ENCODE results near the gene LEFTY1.

DNA sequence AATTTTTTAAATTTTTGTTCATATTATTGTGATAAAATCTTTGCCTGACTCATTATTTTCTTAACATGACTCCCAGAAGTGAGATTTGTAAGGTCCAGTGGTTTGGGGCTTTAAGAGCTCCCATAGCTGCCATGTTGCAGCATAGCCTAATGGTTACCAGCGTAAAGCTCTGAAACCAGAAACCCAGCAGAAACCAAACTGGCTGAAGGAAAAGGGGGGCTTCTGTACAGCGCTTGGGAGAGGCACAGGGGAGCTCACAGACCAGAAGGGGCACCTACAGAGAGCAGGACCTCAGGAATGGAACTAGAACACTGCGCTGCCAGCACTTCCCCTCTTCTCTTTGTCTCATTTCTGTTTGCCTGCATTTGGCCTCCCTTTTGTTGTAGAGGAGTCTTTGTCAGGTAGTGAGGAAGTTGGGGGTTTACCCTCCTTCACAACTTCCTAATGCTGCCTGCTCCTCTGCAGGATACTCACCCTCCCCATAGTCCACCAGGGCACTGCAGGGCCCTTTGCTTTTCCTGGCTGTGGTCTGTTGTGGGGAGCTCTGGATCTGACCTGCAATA lies 37.7 kb upstream of the LEFTY1 start:
- TF ChIP-seq, protein P1, sequence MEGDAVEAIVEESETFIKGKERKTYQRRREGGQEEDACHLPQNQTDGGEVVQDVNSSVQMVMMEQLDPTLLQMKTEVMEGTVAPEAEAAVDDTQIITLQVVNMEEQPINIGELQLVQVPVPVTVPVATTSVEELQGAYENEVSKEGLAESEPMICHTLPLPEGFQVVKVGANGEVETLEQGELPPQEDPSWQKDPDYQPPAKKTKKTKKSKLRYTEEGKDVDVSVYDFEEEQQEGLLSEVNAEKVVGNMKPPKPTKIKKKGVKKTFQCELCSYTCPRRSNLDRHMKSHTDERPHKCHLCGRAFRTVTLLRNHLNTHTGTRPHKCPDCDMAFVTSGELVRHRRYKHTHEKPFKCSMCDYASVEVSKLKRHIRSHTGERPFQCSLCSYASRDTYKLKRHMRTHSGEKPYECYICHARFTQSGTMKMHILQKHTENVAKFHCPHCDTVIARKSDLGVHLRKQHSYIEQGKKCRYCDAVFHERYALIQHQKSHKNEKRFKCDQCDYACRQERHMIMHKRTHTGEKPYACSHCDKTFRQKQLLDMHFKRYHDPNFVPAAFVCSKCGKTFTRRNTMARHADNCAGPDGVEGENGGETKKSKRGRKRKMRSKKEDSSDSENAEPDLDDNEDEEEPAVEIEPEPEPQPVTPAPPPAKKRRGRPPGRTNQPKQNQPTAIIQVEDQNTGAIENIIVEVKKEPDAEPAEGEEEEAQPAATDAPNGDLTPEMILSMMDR (IDR thresholded peaks at IDR 0.05): no peak
- no peak for TF ChIP-seq POLR2A (IDR thresholded peaks at IDR 0.05; ENCODE audit: low read depth)
